ENCODE results near the gene CNN1. TPM values are rescaled to one million over a fixed set of nuclear protein-coding genes. Genes with fewer than 3 reads are reported as not detected.

CNN1 gene
- total and polyA plus RNA-seq, 4 donors = 16.5 to 34.9 (median 22.5) TPM

- ATAC-seq (ENCODE audit: insufficient read depth, low FRiP score) (no peak), DNase-seq (peak in 2 of 3 donors; percentile 33 to 35)
- no peak overlapping the region for H3K9ac ChIP-seq (ENCODE audit: insufficient read depth in 1 of 2, low read length in 2 of 2)
- H3K9me3 ChIP-seq (ENCODE audit: control insufficient read depth in 4 of 4, insufficient read depth in 3 of 4, low read length in 3 of 4) = no peaks in the 10 kb centered on the region
- TF ChIP-seq, protein P1, sequence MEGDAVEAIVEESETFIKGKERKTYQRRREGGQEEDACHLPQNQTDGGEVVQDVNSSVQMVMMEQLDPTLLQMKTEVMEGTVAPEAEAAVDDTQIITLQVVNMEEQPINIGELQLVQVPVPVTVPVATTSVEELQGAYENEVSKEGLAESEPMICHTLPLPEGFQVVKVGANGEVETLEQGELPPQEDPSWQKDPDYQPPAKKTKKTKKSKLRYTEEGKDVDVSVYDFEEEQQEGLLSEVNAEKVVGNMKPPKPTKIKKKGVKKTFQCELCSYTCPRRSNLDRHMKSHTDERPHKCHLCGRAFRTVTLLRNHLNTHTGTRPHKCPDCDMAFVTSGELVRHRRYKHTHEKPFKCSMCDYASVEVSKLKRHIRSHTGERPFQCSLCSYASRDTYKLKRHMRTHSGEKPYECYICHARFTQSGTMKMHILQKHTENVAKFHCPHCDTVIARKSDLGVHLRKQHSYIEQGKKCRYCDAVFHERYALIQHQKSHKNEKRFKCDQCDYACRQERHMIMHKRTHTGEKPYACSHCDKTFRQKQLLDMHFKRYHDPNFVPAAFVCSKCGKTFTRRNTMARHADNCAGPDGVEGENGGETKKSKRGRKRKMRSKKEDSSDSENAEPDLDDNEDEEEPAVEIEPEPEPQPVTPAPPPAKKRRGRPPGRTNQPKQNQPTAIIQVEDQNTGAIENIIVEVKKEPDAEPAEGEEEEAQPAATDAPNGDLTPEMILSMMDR (IDR thresholded peaks at IDR 0.05; ENCODE audit: control extremely low read depth, extremely low read depth) = no peak
- no peaks in the 10 kb centered on the region for H3K36me3 ChIP-seq (ENCODE audit: control insufficient read depth in 4 of 4, insufficient read depth in 4 of 4, low read length in 4 of 4)
- peaks cover 0 to 12% (median 11%) of the 10 kb centered on the region in 5 donors for H3K4me1 ChIP-seq (ENCODE audit: control insufficient read depth in 5 of 5, insufficient read depth in 5 of 5, low read length in 5 of 5)
- no peak overlapping the region for H3K4me3 ChIP-seq
- 72 to 77% methylated on average over 15 of the region's 15 CpGs for WGBS, 2 donors
- peak overlapping the region in 1 of 2 donors; percentile 23 for H3K27ac ChIP-seq (ENCODE audit: low read depth in 1 of 2, low read length in 1 of 2)
- peaks cover 0 to 6% (median 0%) of the 10 kb centered on the region in 3 donors for H3K27me3 ChIP-seq (ENCODE audit: control insufficient read depth in 3 of 3, insufficient read depth in 3 of 3, low read length in 2 of 3)
Measured at GRCh38 chr19:11576227-11576626, 37.6 kb downstream of the CNN1 start.

- H3K36me3 ChIP-seq (ENCODE audit: control insufficient read depth in 4 of 4, insufficient read depth in 4 of 4, low read length in 4 of 4) = no peaks in the 10 kb centered on the region
- ATAC-seq (ENCODE audit: insufficient read depth, low FRiP score) = peak; percentile 29
- H3K9me3 ChIP-seq (ENCODE audit: control insufficient read depth in 4 of 4, insufficient read depth in 3 of 4, low read length in 3 of 4) = no peaks in the 10 kb centered on the region
- WGBS, 2 donors = 60 to 73% methylated on average over 18 of the region's 18 CpGs
- H3K27me3 ChIP-seq (ENCODE audit: control insufficient read depth in 3 of 3, insufficient read depth in 3 of 3, low read length in 2 of 3) = peaks cover 0 to 6% (median 0%) of the 10 kb centered on the region in 3 donors
- peak within 1 kb of the TSS in 1 of 2 donors; percentile 11 for H3K9ac ChIP-seq (ENCODE audit: insufficient read depth in 1 of 2, low read length in 2 of 2)
- H3K4me1 ChIP-seq (ENCODE audit: control insufficient read depth in 5 of 5, insufficient read depth in 5 of 5, low read length in 5 of 5) = peaks cover 0 to 14% (median 11%) of the 10 kb centered on the region in 5 donors
- H3K27ac ChIP-seq (ENCODE audit: low read depth in 1 of 2, low read length in 1 of 2) = peak within 1 kb of the TSS in 1 of 2 donors; percentile 70
- peak within 1 kb of the TSS; percentile 30 for H3K4me3 ChIP-seq
- TF ChIP-seq, protein P1 (IDR thresholded peaks at IDR 0.05; ENCODE audit: control extremely low read depth, extremely low read depth) = no peak
- no peak for DNase-seq
Measured at GRCh38 chr19:11577451-11578257, 39.0 kb downstream of the CNN1 start, which contains the start of gene ACP5. Gene ACP5, minus strand, starts transcription at chr19:11577645. Its CDS starts 328 bp downstream, at chr19:11577317.

DNA sequence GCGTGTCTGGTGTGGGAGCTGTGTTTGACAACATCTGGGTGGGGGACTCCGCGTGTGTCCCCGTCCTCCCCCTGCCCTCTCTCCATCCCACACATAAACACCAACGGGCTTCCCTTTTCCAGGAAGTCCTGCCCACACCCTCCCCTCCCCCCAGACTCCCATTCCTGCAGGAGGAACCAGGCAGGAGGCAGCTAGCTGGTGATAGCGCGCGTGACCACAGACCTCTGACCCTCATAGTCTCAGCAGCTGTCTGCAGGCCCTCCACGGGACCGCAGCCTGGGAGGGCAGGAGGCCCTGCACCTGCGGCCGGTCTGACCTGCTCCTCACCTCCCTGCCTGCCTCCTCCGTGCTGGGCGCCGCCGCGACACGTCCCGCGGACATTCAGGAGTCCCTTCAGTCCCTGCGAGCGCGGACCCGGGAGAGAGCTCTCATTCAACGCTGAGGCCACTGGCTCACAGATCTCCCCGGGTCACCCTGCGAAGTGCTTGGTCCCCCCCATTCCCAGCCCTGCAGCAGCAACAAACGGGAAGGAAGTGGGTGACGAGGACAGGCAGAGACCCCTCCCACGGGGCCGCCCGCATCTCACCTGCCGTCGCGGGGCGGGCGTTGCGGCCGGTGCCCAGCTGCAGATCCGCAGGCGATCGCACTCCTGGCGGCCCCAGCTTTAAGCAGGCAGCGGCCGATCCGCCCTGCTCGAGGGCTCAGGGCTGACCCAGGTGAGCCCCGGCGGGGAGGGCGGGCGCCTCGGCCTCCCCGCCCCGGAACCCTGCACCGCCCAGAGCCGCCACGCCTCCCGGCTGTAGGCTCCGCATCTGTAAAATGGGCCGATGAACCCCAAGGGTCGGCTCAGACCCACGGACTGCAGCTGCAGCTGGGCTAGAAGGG, 39.8 kb downstream of the CNN1 start:
- Histone ChIP-seq H3K9ac (ENCODE audit: insufficient read depth in 1 of 2, low read length in 2 of 2) (peak overlapping the region in 1 of 2 donors; percentile 11), H3K27me3 (ENCODE audit: control insufficient read depth in 3 of 3, insufficient read depth in 3 of 3, low read length in 2 of 3) (peaks cover 0 to 6% (median 0%) of the 10 kb centered on the region in 3 donors), H3K4me1 (ENCODE audit: control insufficient read depth in 5 of 5, insufficient read depth in 5 of 5, low read length in 5 of 5) (peaks cover 0 to 14% (median 11%) of the 10 kb centered on the region in 5 donors), H3K36me3 (ENCODE audit: control insufficient read depth in 4 of 4, insufficient read depth in 4 of 4, low read length in 4 of 4) (no peaks in the 10 kb centered on the region), H3K27ac (ENCODE audit: low read depth in 1 of 2, low read length in 1 of 2) (peak overlapping the region in 1 of 2 donors; percentile 70), H3K9me3 (ENCODE audit: control insufficient read depth in 4 of 4, insufficient read depth in 3 of 4, low read length in 3 of 4) (no peaks in the 10 kb centered on the region), H3K4me3 (peak overlapping the region; percentile 30)
- DNase-seq (peak in 1 of 3 donors; percentile 43), ATAC-seq (ENCODE audit: insufficient read depth, low FRiP score) (peak; percentile 47)
- 4 to 11% methylated on average over 55 to 62 of the region's 62 CpGs for WGBS, 2 donors
- TF ChIP-seq, protein P1 (IDR thresholded peaks at IDR 0.05; ENCODE audit: control extremely low read depth, extremely low read depth) = no peak

Data from lung (tissue), 12 donors.